ENCODE data around the gene KRT73. TPM values are rescaled to one million over a fixed set of nuclear protein-coding genes. Genes with fewer than 3 reads are reported as not detected.

The KRT73 gene
- total RNA-seq, 3 donors from 2014 or later (not counting 1 experiment from before 2014, with no cell fraction given), result 12.4 to 92.9 (median 23.3) TPM

- H3K4me1 Mint-ChIP-seq, result peaks cover 47 to 55% of the 10 kb centered on the region in 2 donors
- H3K36me3 ChIP-seq (ENCODE audit: control insufficient read depth, insufficient read depth, low read length), result no peaks in the 10 kb centered on the region
- H3K27me3 ChIP-seq (ENCODE audit: control insufficient read depth, insufficient read depth, low read length), result no peaks in the 10 kb centered on the region
- H3K4me1 ChIP-seq (ENCODE audit: control insufficient read depth, insufficient read depth, low read length), result peaks cover 10% of the 10 kb centered on the region
- H3K4me3 ChIP-seq (ENCODE audit: low read length), result no peak overlapping the region
- peaks cover 0 to 12% of the 10 kb centered on the region in 2 donors for H3K27me3 Mint-ChIP-seq (ENCODE audit: low read depth in 2 of 2)
- no peaks in the 10 kb centered on the region for H3K36me3 Mint-ChIP-seq
- H3K9me3 ChIP-seq (ENCODE audit: control insufficient read depth, insufficient read depth, low read length), result no peaks in the 10 kb centered on the region
- TF ChIP-seq CTCF (IDR thresholded peaks at IDR 0.05), result no peak
- DNase-seq (no peak), ATAC-seq (no peak)
- H3K4me3 Mint-ChIP-seq, result no peak overlapping the region
- WGBS (ENCODE audit: insufficient coverage), result 87% methylated on average over 10 of the region's 10 CpGs
- no peaks in the 10 kb centered on the region for H3K9me3 Mint-ChIP-seq
- no peak overlapping the region for H3K27ac ChIP-seq (ENCODE audit: low read length)
- intact Hi-C loops (cut with micrococcal nuclease), result no loop called here
- H3K27ac Mint-ChIP-seq, result peak overlapping the region; percentile 33 to 45
These were observed 1.5 kb downstream of the KRT73 start for GRCh38 chr12:52616680-52617402.

- peak overlapping the region; percentile 42 to 45 for H3K27ac Mint-ChIP-seq
- H3K4me1 Mint-ChIP-seq, result peaks cover 49 to 52% of the 10 kb centered on the region in 2 donors
These were observed 2.4 kb downstream of the KRT73 start for GRCh38 chr12:52615912-52616311.

GRCh38 chr12:52615208-52615868 is 3.0 kb downstream of the KRT73 start:
- ATAC-seq (no peak), DNase-seq (peak in 1 of 2 donors; percentile 39)
- Histone ChIP-seq H3K4me3 (ENCODE audit: low read length) (no peak overlapping the region), H3K27ac (ENCODE audit: low read length) (no peak overlapping the region), H3K27me3 (ENCODE audit: control insufficient read depth, insufficient read depth, low read length) (no peaks in the 10 kb centered on the region), H3K9me3 (ENCODE audit: control insufficient read depth, insufficient read depth, low read length) (no peaks in the 10 kb centered on the region), H3K4me1 (ENCODE audit: control insufficient read depth, insufficient read depth, low read length) (peaks cover 17% of the 10 kb centered on the region), H3K36me3 (ENCODE audit: control insufficient read depth, insufficient read depth, low read length) (no peaks in the 10 kb centered on the region)
- 22% methylated on average over 3 of the region's 6 CpGs for WGBS (ENCODE audit: insufficient coverage)
- intact Hi-C loops (cut with micrococcal nuclease), result no loop called here
- no peak for TF ChIP-seq CTCF (IDR thresholded peaks at IDR 0.05)
- Mint-ChIP-seq H3K36me3 (no peaks in the 10 kb centered on the region), H3K4me3 (no peak overlapping the region), H3K4me1 (peaks cover 49 to 52% of the 10 kb centered on the region in 2 donors), H3K27me3 (ENCODE audit: low read depth in 2 of 2) (peaks cover 0 to 9% of the 10 kb centered on the region in 2 donors), H3K27ac (peak overlapping the region; percentile 20 to 43), H3K9me3 (no peaks in the 10 kb centered on the region)

More at GRCh38 chr12:52615912-52616311, 2.4 kb downstream of the KRT73 start:
- DNase-seq (no peak), ATAC-seq (no peak)
- Mint-ChIP-seq H3K4me3 (no peak overlapping the region), H3K27me3 (ENCODE audit: low read depth in 2 of 2) (peaks cover 0 to 12% of the 10 kb centered on the region in 2 donors), H3K9me3 (no peaks in the 10 kb centered on the region), H3K36me3 (no peaks in the 10 kb centered on the region)
- whole genome bisulfite sequencing (ENCODE audit: insufficient coverage), result 91% methylated on average over 9 of the region's 9 CpGs
- intact Hi-C loops (cut with micrococcal nuclease), result no loop called here
- H3K27ac ChIP-seq (ENCODE audit: low read length), result no peak overlapping the region
- H3K4me1 ChIP-seq (ENCODE audit: control insufficient read depth, insufficient read depth, low read length), result peaks cover 12% of the 10 kb centered on the region
- H3K36me3 ChIP-seq (ENCODE audit: control insufficient read depth, insufficient read depth, low read length), result no peaks in the 10 kb centered on the region
- no peaks in the 10 kb centered on the region for H3K9me3 ChIP-seq (ENCODE audit: control insufficient read depth, insufficient read depth, low read length)
- H3K4me3 ChIP-seq (ENCODE audit: low read length), result no peak overlapping the region
- H3K27me3 ChIP-seq (ENCODE audit: control insufficient read depth, insufficient read depth, low read length), result no peaks in the 10 kb centered on the region
- TF ChIP-seq CTCF (IDR thresholded peaks at IDR 0.05), result no peak

Measured in natural killer cell (primary cell).